Middle frontal gyrus (tissue), 1 donor: ENCODE measurements around the gene TMEM213.

ENCODE experiments used
- DNase-seq: peaks from one replicate; pipeline ENCODE4 v3.0.0-alpha.2; 2015; ENCODE audit warnings: low spot score; ENCODE audit errors: extremely low spot score

Gene TMEM213

DNA sequence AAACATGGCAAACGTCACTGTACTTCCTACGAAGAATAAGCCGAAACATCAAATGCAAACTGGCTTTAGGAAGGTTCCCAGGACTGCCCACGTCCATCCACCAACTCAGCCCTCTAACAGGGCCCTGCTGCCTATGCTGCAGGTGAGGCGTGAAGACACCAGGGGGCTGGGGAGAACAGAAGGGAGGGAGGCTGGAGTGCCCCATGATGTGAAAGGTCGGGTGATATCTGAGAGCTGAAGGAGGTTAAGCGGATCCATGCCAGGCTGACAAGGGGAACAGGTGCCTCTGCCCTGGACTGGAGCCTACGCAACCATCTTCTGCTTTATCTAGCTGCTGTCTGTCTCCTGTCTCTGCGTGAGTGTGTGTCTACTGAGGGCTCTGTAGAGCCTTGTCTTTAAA, 40.4 kb downstream of the TMEM213 start:
- DNase-seq = no peak

DNA sequence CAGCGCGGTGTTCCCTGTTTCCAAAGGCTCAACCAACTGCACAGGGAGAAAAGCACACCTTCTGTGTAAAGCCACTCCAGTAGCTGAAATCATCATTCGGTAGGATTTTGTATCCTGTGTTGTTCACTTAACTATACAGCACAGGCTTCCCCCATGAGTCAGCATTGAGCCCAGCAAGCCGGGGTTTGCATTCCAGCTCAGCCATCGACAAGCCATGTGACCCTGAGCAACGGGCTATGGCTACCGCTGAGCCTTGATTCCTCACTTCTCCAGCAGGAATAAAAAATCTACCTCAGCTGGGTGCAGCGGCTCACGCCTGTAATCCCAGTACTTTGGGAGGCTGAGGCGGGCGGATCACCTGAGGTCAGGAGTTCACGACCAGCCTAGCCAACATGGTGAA, 44.3 kb downstream of the TMEM213 start:
- no peak for DNase-seq

DNA sequence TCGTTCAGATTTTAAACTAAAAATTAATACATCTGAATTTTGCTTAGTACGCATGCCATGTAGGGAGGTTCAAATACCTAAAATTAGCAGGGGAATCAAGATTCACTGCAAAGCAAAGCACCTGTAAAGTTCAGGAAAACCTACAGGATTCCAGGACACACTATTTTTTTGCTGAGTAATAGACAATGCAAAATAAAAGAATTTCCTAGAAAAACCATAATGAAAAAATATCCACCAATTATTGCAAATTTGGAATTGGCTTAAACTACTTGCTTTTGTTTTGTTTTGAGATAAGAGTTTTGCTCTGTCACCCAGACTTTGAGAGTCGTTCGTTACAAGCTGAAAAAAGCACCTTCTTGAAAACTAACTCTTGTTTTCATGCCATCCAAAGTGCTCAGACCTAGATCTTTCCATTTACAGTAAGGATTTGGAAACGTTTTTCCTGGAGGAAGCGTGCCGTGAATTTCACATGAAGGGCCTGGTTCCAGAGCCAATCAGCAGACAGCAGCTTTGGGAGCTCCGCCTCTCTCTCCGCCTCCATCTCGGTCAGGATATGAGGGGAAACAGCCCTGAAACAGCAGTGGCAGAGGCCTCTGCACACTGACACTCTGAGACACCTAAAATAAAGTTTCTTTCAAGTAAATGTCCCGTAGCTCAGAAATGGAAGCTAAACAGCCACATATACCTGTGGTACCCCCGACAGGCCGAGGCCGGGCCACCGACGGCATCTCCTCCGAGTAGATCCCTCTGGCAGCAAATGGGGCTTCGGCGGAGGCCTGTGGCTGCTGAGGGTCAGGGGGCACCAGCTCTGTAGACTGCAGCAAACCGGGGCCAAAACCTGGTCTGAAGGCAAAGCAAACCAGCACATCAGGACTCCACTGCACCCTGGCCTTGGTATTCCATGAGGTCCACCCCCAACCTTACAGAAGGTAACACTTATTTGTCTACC, 46.1 kb downstream of the TMEM213 start:
- no peak for DNase-seq

DNA sequence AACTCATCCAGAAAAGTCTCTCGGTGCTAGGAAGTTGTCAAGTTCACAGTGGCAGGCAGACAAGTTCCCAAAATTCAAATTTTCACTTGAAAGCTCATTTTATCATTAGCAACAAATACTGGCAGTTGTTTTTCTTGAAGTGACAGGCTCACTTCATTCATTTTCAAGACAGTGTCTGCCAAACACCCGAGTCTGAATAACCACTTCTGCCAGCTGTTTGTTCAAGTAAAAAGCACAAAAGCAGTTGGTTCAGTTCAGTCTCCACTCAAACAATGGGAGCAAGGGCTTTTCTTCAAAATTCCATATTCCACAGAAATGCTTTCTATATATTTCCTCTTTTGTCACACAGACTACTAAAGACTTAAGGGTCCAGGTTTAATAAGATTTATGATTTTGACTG, 47.9 kb downstream of the TMEM213 start:
- no peak for DNase-seq

DNA sequence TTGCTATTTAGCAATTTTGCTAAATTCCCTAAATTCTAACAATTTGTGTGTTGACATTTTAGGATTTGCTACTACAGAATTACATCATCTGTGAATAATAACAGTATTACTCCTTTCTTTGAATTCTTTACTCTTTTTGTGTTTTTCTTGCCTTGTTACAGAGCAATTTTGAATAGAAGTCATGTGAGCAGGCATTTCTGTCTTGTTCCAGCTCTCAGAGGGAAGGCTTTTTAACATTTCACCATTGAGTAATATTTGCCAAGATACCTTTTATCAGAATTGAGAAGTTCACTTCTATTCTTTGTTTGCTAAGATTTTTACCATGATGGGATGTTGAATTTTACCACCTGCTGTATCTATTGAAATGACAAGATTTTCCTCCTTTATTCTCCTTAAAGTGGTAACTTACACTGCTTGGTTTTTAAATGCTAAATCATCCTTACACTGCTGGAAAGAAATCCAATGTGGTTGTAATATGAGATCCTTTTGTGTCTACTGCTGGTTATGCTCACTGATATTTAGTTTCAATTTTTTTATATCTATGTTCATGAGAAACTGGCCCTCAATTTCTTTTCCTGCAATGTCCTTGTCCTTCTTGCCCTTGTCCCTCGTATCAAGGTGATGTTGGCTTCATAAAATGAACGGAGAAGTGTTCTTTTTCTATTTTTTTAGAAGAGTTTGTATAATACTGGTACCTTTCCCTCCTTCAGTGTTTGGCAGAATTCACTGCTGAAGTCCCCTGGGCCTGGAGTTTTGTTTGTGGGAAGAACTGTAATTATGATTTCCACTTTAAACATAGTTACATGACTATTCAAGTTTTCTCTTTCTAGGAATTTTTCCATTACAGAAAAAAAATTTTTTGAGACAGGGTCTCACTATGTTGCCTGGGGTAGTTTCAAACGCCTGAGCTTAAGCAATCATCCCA, 50.5 kb downstream of the TMEM213 start:
- no peak for DNase-seq

DNA sequence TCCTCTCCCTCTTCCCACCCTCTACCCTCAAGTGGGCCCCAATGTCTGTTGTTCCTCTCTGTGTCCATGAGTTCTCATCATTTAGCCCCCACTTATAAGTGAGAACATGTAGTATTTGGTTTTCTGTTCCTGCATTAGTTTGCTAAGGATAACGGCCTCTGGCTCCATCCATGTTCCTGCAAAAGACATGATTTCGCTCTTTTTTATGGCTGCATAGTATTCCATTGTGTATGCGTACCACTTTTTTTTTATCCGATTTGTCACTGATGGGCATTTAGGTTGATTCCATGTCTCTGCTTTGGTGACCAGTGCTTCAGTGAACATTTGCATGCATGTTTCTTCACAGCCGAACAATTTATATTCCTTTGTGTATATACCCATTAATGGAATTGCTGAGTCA, 51.9 kb downstream of the TMEM213 start:
- no peak for DNase-seq

DNA sequence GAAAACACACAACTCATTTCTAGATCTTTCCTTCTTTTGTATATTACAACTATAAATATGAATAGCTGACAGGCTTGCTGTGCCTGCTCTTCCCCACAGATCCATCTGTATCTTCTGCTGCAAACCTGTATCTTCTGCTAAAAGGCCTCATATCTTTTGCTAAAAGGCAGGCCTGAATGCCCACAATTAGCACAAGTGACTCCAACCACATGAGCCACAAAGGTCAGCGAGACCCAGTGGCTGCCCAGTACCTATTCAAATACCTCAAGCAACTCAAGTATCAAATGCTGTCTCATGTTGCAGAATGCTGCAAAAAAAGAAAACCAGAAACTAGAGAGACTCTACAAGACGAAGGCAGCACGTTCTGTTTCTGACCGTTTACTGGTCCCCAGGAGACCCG, 54.7 kb downstream of the TMEM213 start:
- DNase-seq = no peak

DNA sequence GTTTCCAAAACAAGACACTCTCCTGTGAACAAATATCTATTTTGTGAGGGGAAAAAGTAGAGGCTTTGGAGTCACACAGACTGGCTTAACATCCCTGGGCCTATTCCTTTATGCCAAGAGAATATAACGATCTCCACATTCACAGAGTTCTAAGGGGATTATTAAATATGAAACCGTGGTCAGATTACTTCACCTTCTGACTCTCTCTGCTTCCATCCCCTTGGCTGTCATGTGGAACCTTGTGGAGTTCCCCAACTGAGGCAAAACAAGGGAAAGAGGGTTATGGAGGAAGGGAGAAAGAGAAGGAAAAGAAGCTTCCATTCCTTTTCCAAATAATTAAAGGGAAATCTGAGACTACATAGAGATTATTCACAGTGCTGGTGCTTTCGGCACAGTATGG, 55.7 kb downstream of the TMEM213 start:
- no peak for DNase-seq

DNA sequence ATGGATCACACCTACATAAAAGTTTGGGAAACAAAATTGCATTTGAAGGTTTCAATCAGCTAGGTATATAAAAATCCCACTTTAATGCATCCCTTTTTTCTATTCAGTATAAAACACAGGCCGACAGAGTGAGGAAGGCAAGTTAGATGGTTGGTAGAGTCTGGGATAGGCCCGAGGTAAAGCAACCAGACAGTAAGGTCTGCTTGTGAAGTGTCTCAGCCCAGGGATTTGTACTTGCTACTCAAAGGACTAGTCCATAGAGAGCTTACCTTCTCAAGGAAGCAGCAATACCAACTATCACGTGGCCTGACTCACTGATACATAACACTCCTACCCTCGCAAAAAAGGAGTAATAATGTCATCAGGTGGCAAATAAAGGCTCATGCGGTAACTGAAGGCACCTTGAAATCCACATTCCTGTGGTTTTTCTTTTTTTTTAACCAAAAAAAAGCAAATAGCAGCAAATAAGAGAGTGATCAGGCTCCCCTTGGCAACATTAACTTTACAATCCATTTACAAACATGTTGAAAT, 56.4 kb downstream of the TMEM213 start:
- no peak for DNase-seq

DNA sequence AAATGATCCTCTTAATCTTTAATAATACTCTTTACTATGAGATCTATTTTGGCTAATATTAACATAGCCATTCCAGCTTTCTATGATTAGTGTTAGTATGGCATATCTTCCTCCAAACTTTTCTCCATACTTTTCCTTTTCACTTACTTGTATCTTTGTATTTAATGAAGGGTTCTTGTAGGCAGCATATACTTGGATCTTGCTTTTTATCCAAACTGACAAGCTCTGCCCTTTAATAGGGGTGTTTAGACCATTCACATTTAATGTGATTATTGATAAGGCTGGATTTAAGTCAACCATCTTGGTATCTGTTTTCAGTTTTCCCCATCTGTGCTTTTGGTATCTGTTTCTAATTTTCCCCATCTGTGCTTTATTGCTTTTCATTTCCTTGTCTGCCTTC, 59.9 kb downstream of the TMEM213 start:
- no peak for DNase-seq

DNA sequence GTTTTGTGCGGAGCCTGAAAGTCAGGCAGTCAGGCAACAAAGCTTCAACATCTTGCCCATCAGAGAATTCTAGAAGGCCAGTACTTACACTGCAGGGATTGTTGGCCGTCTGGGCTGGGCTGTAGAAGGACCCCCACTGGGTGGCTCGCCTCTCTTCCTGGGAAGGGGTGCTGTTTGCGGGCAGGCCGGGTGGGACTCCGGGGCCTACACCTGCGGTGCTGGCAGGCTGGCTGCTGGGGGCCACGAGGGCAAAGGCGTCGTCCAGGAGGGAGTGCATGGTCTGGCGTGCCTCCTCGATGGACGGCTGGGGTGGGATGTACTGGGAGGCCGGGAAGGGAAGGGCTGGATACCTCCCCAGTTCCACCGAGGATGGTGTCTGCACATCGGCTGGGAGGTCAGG, 63.3 kb downstream of the TMEM213 start:
- DNase-seq = no peak

DNA sequence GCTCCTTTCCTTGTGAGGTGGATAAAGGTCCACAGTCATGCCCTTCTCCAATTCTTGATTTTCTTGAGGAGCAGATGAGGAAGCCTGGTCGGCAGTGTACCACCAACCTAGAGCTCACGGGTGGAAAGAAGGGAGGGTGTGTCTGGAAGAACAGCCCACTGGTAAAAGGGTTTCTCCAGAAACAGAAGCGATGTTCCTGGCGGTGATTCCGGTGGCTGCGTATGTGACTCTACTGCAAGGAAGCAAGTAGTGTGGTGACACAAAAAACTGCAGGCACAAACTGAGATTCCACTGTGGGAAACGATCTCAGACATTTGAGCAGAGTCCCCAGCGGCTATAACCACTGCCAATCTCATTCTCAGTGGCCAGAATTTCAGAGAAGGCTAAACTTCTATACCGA, 66.1 kb downstream of the TMEM213 start:
- DNase-seq = no peak

DNA sequence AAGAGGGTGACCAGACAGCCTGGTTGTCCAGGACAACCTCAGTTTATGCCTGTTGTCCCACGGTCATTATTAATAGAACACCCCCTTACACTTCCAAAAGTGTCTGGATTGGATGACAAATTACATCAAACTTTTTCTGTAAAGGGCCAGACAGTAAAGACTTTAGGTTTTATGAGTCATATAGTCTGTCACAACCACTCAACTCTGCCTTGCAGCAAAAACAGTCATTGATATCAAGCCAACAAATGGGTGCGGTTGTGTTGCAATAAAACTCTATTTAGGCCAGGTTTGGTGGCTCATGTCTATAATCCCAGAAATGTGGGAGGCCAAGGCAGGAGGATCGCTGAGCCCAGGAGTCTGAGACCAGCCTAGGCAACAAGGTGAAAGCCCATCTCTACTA, 66.9 kb downstream of the TMEM213 start:
- no peak for DNase-seq

DNA sequence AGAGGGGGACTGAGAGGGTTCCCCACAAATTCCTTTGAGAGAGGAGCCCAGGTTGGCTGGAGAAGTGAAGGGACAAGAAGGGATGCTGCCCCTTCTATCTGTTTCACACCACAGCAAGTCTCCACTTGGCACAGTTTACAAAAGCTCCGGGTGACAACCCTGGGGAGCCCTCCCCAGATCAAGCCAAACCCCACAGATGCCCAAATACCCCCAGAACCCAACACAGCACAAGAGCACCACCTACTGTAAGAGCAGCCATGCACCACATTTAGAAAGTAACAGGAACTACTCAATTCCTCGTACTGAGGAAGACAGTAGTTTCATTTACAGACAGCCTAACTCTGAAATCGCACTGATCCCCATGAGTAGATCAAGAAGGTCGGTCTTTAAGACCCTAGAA, 68.0 kb downstream of the TMEM213 start:
- no peak for DNase-seq

DNA sequence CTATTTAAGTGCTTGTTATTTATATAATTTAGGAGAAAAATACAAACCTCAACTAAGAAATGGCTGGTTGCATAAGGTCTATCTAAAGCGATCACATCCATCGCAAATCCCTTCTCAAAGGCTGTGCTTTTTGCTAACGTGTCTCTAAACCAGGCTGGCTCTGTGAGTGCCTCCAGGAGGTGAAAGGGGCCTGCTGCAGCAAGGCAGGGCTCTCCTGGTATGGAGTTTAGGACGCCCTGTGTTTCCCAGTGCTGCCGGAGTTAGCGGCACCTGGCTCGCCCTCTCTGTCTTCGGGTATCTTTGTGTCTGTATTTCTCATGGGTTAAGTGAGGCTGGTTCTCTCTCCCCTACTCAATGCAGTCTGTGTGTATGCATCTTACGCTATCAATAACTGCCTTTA, 68.6 kb downstream of the TMEM213 start:
- DNase-seq = no peak

DNA sequence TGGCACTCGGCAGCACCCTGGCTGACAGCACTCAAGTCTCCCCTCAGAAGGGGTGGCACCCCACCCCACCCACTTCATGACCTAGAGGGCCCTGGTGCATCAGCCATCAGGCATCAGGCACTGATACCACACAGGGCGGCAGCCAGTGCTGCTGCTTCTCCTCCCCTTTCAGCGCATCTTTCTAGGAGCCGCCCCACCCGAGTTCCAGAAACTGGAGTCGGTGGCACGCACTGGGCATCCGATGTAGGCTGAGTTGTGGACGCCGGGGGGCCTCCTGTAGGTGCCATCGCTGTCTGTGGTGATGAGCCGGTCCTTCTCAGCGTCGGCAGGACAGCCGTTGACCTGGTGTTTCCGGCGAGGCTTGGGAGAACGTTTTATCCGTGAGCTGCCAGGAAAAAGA, 70.0 kb downstream of the TMEM213 start:
- DNase-seq = no peak

DNA sequence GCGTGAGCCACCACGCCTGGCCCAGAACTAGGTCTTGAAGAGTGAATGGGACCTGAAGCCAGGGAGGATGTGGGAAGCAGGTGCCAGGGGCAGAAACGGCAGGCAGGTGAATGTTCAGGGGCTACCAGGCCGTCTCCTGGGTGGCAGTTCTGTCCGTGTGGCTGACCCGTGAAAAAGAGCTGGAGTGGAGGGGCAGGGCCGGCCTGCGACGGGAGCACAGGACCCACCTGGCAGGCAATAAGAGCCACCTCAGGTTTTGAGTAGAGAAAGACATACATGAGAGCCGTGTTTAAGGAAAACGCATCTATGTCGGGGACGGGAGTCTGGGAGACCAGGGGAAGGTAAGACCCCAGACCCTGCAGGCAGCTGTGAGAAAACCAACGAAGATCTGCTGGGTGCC, 70.9 kb downstream of the TMEM213 start:
- no peak for DNase-seq

DNA sequence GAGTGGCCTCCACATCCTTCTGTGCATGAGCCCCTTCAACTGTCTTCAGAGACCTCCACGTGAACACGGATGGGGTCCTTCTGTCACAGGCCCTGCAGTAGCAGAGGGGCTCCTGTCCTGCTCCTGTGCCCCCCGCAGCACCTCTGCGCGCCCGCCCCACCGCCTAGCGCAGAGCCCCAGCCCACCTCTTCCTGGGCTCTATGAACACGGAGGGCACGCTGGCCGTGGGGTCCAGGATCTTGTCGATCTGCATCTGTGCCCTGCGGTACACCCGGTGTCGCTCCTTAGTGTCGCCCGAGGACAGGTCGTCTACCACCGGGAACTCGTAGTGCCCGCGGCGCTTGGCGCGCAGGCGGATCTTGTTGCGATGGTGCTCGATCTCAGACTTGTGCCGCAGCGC, 71.6 kb downstream of the TMEM213 start:
- DNase-seq = no peak

DNA sequence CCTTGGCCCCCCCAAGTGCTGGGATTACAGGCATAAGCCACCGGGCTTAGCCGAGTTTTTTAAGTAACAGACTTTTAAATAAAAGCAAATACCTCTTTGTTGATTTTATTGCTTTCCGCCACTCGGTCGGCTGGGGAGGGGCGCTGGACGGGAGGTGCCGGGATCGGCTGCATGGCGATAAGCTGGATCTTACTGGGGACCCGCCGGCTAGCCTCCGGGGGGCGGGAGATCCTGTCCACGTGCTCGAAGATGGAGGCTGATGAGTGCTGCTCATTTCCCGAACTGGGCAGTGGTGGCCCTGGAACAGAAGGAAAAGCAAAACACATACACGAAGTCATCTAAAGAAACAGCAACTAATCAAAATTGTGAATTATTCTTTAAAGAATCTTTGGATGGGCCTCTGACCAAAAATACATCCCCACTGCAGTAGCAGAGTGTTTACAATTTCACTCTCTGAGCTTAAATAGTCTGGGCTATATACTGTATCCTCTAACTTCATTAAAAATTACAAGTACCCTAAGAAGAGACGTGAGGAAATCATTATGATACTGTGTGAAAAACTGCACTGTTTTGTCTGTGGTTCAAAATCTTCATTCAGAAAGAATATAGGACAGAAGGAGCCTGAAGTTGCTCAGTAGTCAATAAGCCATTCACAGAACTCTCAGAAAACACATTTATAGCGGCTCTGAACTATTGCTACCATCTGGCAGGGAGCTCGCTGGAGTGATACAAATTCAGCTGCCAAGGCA, 73.4 kb downstream of the TMEM213 start:
- no peak for DNase-seq

DNA sequence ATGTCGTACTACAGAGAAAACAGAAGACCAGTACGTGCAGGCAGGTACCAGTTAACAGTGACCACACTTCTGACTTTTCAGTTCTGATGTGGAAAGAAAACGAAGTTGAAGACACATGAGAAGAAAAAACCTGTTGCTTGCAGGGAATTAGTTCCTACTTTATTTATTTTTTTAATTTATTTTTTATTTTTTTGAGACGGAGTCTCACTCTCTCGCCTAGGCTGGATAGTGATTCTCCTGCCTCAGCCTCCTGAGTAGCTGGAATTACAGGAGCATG, 74.0 kb downstream of the TMEM213 start:
- DNase-seq = no peak

DNA sequence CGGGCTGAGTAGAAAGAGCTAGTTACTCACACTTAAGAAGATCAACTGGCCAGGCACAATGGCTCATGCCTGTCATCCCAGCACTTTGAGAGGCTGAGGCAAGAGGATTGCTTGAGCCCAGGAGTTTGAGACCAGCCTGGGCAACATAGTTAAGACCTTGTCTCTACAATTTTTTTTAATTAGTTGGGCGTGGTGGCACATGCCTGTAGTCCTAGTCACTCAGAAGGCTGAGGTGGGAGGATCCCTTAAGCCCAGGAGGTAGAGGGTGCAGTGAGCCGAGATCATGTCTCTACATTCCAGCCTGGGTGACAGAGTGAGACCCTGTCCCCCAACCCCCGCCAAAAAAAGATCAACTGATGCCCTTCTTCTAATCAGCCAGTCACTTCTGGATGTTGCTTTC, 74.8 kb downstream of the TMEM213 start:
- DNase-seq = no peak
